ENCODE data around the gene CYP4F8. TPM values are rescaled to one million over a fixed set of nuclear protein-coding genes. Genes with fewer than 3 reads are reported as not detected.

The CYP4F8 gene
- total RNA-seq, 1 experiment from 2014 or later: not detected

- no peak overlapping the region for H2BK15ac ChIP-seq (ENCODE audit: low read depth, low read length)
- no peak overlapping the region for H3T11ph ChIP-seq (ENCODE audit: low read length)
- no peak overlapping the region for H3K4ac ChIP-seq (ENCODE audit: low read depth, low read length)
- H4K91ac ChIP-seq (ENCODE audit: insufficient read length, low read depth, low read length): no peak overlapping the region
- H3K36me3 Mint-ChIP-seq (ENCODE audit: insufficient read depth in 1 of 3, low read depth in 3 of 3): peaks cover 4 to 44% (median 13%) of the 10 kb centered on the region in 3 experiments; a peak in 5 of 7 replicates
- no peak overlapping the region for H4K8ac ChIP-seq (replicated peaks; ENCODE audit: insufficient read length, low read depth, low read length)
- H2BK120ac ChIP-seq (ENCODE audit: low read depth, low read length, poor library complexity, severe bottlenecking): no peak overlapping the region
- peaks cover 59% of the 10 kb centered on the region for H3K9me3 ChIP-seq (ENCODE audit: control insufficient read depth, low read depth, low read length)
- DNase-seq: no peak
- no peak overlapping the region for H4K5ac ChIP-seq (ENCODE audit: insufficient read length, low read depth, low read length)
- H2BK20ac ChIP-seq (ENCODE audit: low read depth, low read length, poor library complexity, severe bottlenecking): no peak overlapping the region
- no peaks in the 10 kb centered on the region for H3K79me2 ChIP-seq (ENCODE audit: insufficient read depth, low read length)
- no peaks in the 10 kb centered on the region for H3K4me1 ChIP-seq (ENCODE audit: insufficient read depth, low read length)
- H3K27me3 Mint-ChIP-seq (ENCODE audit: low read depth): peaks cover 6% of the 10 kb centered on the region
- H3K18ac ChIP-seq (ENCODE audit: insufficient read length, low read depth, low read length): no peak overlapping the region
- H2BK5ac ChIP-seq (ENCODE audit: insufficient read length, low read length): no peak overlapping the region
- no peak overlapping the region for H3K9ac ChIP-seq (ENCODE audit: extremely low read depth, insufficient read length, low read length)
- H3K23me2 ChIP-seq (ENCODE audit: insufficient read length, low read depth, low read length, poor library complexity, severe bottlenecking): no peaks in the 10 kb centered on the region
- H3K9me3 Mint-ChIP-seq: peaks cover 75 to 91% of the 10 kb centered on the region in 2 experiments
- no peak overlapping the region for H3K4me3 Mint-ChIP-seq
- H2AK5ac ChIP-seq (ENCODE audit: insufficient read length, low read length): no peak overlapping the region
- H3K27me3 ChIP-seq (ENCODE audit: insufficient read depth, low read length): no peaks in the 10 kb centered on the region
- no peaks in the 10 kb centered on the region for H3K79me1 ChIP-seq (ENCODE audit: insufficient read depth, low read depth, low read length, poor library complexity, severe bottlenecking)
- H3K4me2 ChIP-seq (ENCODE audit: insufficient read depth, insufficient read length, low read length): no peak overlapping the region
- no peaks in the 10 kb centered on the region for H4K20me1 ChIP-seq (ENCODE audit: control insufficient read depth, insufficient read depth, insufficient read length)
- no peak overlapping the region for H2BK12ac ChIP-seq (ENCODE audit: insufficient read length, low read depth, low read length)
- H3K27ac ChIP-seq (ENCODE audit: insufficient read length, low read depth, low read length): no peak overlapping the region
- no peak overlapping the region for H3K14ac ChIP-seq (ENCODE audit: insufficient read depth, low read length)
- TF ChIP-seq, protein P1, sequence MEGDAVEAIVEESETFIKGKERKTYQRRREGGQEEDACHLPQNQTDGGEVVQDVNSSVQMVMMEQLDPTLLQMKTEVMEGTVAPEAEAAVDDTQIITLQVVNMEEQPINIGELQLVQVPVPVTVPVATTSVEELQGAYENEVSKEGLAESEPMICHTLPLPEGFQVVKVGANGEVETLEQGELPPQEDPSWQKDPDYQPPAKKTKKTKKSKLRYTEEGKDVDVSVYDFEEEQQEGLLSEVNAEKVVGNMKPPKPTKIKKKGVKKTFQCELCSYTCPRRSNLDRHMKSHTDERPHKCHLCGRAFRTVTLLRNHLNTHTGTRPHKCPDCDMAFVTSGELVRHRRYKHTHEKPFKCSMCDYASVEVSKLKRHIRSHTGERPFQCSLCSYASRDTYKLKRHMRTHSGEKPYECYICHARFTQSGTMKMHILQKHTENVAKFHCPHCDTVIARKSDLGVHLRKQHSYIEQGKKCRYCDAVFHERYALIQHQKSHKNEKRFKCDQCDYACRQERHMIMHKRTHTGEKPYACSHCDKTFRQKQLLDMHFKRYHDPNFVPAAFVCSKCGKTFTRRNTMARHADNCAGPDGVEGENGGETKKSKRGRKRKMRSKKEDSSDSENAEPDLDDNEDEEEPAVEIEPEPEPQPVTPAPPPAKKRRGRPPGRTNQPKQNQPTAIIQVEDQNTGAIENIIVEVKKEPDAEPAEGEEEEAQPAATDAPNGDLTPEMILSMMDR (conservative IDR thresholded peaks at IDR 0.05): no peak
- WGBS (ENCODE audit: extremely low coverage, insufficient read length, low lambda C conversion rate): 100% methylated on average over 3 of the region's 3 CpGs
- H2AFZ ChIP-seq (ENCODE audit: low read length): no peak overlapping the region
- no peak overlapping the region for H3K56ac ChIP-seq (ENCODE audit: insufficient read length, low read depth, low read length)
- no peak overlapping the region for H3K23ac ChIP-seq (ENCODE audit: insufficient read length, low read depth, low read length)
- no peak overlapping the region for H3K27ac Mint-ChIP-seq
- H3K4me1 Mint-ChIP-seq: no peaks in the 10 kb centered on the region
These were observed 44.6 kb upstream of the CYP4F8 start for GRCh38 chr19:15570420-15570819.

All from H9 (cell line).